LNCAP (cell line): ENCODE results near the gene SNX9.

ENCODE experiments used
- TF ChIP-seq, protein P1 (sequence below): fragments of 450-650 bp; IDR thresholded peaks from 2 replicates; pipeline ENCODE4 v1.5.1; 2017; ENCODE audit warnings: mild to moderate bottlenecking

Gene SNX9

GRCh38 chr6:157980288-157981131 is 157.5 kb downstream of the SNX9 start:
- TF ChIP-seq, protein P1, sequence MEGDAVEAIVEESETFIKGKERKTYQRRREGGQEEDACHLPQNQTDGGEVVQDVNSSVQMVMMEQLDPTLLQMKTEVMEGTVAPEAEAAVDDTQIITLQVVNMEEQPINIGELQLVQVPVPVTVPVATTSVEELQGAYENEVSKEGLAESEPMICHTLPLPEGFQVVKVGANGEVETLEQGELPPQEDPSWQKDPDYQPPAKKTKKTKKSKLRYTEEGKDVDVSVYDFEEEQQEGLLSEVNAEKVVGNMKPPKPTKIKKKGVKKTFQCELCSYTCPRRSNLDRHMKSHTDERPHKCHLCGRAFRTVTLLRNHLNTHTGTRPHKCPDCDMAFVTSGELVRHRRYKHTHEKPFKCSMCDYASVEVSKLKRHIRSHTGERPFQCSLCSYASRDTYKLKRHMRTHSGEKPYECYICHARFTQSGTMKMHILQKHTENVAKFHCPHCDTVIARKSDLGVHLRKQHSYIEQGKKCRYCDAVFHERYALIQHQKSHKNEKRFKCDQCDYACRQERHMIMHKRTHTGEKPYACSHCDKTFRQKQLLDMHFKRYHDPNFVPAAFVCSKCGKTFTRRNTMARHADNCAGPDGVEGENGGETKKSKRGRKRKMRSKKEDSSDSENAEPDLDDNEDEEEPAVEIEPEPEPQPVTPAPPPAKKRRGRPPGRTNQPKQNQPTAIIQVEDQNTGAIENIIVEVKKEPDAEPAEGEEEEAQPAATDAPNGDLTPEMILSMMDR, result no peak

DNA sequence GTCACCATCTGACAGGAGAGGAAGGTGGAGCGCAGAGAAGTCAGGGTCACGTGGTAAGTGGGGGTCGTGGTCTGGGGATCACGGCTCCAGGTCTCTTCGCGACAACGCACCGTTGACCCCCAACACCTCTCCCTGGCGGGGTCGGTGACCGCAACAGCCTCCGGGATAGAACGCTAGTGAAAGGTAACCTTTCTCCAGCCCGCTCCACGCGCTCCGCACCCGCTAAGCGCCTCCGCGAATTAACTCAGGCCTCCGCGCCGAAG is 158.0 kb downstream of the SNX9 start:
- TF ChIP-seq, protein P1, result no peak

GRCh38 chr6:157981395-157982101 is 158.5 kb downstream of the SNX9 start, which contains the start of gene SYNJ2:
Gene SYNJ2, plus strand, starts transcription at chr6:157981863. Its CDS starts 99 bp downstream, at chr6:157981962.
- TF ChIP-seq, protein P1, result peak; percentile 42

DNA sequence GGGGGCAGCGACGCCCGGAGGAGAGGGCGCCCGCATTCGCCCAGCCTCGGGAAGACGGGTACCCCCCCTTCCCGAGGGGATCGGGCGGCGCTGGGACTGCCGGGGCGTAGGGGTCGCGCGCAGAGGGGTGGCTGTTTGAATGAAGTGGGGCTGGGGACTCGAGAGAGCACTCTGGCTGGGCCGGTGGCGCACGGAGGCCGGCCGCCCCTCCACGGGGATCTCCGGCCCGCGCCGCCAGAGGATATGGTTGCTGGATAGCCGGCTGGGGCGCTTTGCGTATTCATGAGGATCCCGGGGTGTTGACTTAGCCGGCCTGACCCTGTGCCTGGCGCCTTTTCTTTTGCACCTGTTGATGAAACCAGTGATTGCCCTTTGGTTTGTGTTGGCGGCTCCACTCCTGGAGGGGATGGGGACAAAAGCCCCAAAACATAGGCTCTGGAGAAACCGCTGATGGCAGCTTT is 159.1 kb downstream of the SNX9 start:
- TF ChIP-seq, protein P1, result no peak

DNA sequence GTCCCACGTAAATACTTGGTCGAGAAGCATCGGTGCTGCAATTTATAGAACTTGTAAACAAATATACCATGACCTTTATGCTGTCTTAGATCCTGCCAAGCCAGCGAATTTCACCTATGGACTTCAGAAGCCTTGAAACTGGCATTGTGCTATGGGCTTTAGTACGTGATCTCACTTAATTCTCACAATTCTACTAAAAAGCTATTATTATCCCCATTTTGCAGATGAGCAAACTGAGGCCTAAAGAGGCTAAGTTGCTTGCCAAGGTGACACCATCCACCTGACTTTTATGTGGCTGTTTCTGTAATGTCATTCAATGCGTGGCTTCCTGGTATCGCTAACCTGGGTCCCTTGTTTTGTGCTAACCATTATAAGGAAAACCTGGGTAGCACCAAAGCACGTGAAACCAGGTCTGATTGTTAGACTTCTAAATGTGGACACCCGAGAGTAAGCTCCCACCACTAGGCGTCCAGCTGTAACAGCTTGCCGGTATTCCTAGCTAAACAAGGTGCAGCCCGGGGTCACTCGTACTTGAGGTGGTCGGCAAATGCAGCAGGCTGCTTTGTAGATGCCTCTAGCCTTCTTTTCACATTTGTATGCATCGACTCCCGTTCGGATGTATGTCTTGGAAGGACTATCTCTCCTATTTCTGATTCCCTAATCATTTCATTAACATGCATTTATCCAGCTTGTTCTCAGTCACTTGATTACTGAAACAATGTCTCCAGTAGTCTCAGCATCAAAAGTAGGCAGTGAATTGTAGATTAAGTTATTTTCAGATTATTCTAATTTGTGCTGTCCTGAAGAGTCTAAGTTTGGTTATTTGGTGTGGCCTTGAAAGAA is 159.7 kb downstream of the SNX9 start:
- TF ChIP-seq, protein P1, result no peak

- TF ChIP-seq, protein P1, result no peak
These were observed 160.5 kb downstream of the SNX9 start for GRCh38 chr6:157983406-157984119.

DNA sequence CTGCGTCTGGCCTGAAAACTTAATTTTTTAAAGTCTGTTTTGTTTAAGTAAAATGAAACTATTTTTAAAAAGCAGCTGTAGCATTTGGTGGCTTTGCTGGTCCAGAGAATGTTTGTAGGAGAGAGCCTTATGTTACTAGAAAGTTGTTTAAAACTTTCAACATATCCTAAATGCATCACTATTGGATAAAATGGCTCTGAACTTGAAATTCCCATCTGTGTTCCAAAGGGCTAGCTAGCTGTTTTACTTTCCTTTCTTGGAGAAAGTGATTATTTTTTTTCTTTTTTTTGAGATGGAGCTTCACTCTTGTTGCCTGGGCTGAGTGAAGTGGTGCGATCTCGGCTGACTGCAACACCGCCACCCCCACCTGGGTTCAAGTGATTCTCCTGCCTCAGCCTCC is 161.1 kb downstream of the SNX9 start:
- TF ChIP-seq, protein P1, result no peak
